Measurements from ENCODE around the gene PDLIM5. TPM values are rescaled to one million over a fixed set of nuclear protein-coding genes. Genes with fewer than 3 reads are reported as not detected.

The PDLIM5 gene
- total RNA-seq, 1 donor from 2014 or later = 60.7 TPM

DNA sequence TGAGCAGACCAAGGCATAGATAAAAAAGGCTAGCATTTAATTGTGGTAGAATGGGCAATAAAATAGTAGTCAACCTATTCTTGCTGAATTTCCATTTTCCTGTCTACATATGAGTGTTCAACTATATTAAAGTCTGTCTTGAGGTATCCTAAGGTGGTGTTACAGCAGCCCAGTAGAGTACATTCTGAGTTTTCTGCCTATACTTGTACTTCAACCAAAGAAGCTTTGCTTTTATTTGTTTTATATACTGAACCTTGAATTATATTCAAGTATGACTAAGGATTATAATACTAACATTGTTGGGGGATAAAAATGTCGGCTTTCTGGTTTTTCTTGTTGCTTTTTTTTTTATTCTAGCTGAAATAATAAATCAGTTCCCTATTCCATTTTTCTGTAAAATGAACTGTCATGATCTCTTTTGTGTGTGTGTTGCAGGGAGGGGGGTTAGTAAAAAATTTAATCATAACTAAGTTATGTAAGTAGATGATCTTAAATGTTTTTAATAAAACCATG, 106.7 kb downstream of the PDLIM5 start:
- Mint-ChIP-seq H3K27ac (peak overlapping the region; percentile 65), H3K9me3 (peaks cover 10% of the 10 kb centered on the region), H3K27me3 (ENCODE audit: low read depth) (no peaks in the 10 kb centered on the region), H3K36me3 (peaks cover 5% of the 10 kb centered on the region), H3K4me3 (no peak overlapping the region), H3K4me1 (peaks cover 38% of the 10 kb centered on the region)
- no peak for TF ChIP-seq CTCF (IDR thresholded peaks at IDR 0.05; ENCODE audit: unreplicated experiment)
- no peak for DNase-seq (ENCODE audit: low spot score in 2 of 2, unreplicated experiment in 2 of 2)

DNA sequence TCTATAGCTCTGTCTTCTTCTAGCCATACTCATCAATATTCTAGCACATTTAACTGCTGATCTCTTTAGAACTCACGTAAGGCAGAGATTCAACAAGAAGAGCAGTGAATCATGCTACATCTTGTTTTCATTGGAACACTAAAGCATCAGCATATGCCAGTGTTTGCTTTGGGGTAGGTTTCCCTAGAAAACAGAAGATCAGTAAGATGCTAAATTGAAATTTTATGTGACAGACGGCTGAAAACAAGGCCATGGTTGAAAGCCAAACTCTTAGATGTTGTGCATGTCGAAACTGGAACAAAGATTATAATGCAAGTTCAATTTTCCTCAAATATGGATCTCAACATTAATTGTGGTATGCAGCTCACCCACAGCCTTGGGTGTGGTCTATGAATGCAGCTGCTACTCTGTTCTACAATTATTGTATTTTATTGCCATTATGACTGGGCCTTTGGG, 107.6 kb downstream of the PDLIM5 start:
- Mint-ChIP-seq H3K27me3 (ENCODE audit: low read depth) (no peaks in the 10 kb centered on the region), H3K4me3 (no peak overlapping the region), H3K27ac (peak overlapping the region; percentile 58), H3K36me3 (peaks cover 5% of the 10 kb centered on the region), H3K9me3 (peaks cover 10% of the 10 kb centered on the region), H3K4me1 (peaks cover 38% of the 10 kb centered on the region)
- TF ChIP-seq CTCF (IDR thresholded peaks at IDR 0.05; ENCODE audit: unreplicated experiment) = no peak
- no peak for DNase-seq (ENCODE audit: low spot score in 2 of 2, unreplicated experiment in 2 of 2)

DNA sequence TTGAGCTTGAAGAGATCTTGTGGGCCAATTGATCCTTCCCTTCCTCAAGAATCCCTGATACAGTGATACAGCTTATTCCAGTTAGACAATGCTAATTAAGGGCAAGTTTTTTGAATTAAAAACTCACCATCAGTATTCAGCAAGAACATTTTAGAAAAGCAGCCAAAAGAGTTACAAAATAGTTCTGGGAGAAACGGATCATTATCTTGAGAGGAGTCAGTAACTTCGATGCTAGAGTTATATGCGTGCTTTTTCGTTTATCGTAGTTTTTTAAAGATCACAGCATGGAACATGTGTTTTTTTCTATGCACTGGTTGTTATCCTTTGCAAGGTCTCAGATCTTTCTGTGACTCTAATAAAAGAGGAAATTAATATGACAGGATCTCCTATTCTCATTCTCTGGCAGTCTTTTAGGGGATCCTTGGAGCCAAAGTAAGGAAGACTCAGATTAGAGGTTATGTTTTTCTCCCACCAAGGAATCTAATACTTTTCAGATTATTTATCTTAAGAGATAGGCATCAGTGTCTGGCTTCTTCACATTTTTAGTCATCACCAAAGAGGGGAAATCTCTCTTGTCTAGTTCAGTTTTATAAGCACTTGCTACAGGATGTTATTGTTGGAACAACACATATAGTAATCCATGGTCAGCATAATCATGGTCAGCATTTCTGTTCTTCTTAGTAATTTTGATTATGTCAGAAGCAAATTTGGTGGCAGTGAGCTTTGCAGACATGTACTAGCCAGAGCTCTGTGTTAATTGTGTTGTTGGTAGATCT, 109.7 kb downstream of the PDLIM5 start:
- TF ChIP-seq CTCF (IDR thresholded peaks at IDR 0.05; ENCODE audit: unreplicated experiment) = no peak
- Mint-ChIP-seq H3K9me3 (peaks cover 9% of the 10 kb centered on the region), H3K4me3 (no peak overlapping the region), H3K27me3 (ENCODE audit: low read depth) (no peaks in the 10 kb centered on the region), H3K4me1 (peaks cover 38% of the 10 kb centered on the region), H3K27ac (peak overlapping the region; percentile 11), H3K36me3 (peaks cover 2% of the 10 kb centered on the region)
- no peak for DNase-seq (ENCODE audit: low spot score in 2 of 2, unreplicated experiment in 2 of 2)

GRCh38 chr4:94562285-94562684, 110.5 kb downstream of the PDLIM5 start:
- Mint-ChIP-seq H3K36me3 (no peaks in the 10 kb centered on the region), H3K4me3 (no peak overlapping the region), H3K27me3 (ENCODE audit: low read depth) (no peaks in the 10 kb centered on the region), H3K27ac (no peak overlapping the region), H3K9me3 (peaks cover 4% of the 10 kb centered on the region), H3K4me1 (peaks cover 38% of the 10 kb centered on the region)
- DNase-seq (ENCODE audit: low spot score in 2 of 2, unreplicated experiment in 2 of 2) = no peak
- TF ChIP-seq CTCF (IDR thresholded peaks at IDR 0.05; ENCODE audit: unreplicated experiment) = no peak

GRCh38 chr4:94564252-94564651, 112.5 kb downstream of the PDLIM5 start:
- Mint-ChIP-seq H3K27ac (no peak overlapping the region), H3K27me3 (ENCODE audit: low read depth) (no peaks in the 10 kb centered on the region), H3K9me3 (no peaks in the 10 kb centered on the region), H3K4me3 (no peak overlapping the region), H3K36me3 (no peaks in the 10 kb centered on the region), H3K4me1 (peaks cover 23% of the 10 kb centered on the region)
- DNase-seq (ENCODE audit: low spot score in 2 of 2, unreplicated experiment in 2 of 2) = no peak
- no peak for TF ChIP-seq CTCF (IDR thresholded peaks at IDR 0.05; ENCODE audit: unreplicated experiment)

All from mesothelial cell of epicardium (in vitro differentiated cells).